ENCODE results near the gene EML4. TPM values are rescaled to one million over a fixed set of nuclear protein-coding genes. Genes with fewer than 3 reads are reported as not detected.
A peak's percentile ranks its signal among the peaks of the same experiment; 100 is the strongest.
"Not testable (repeated sequence)": the region's sequence is repeated elsewhere in the genome, so short reads cannot be mapped to it uniquely, and the experiment has no call there.

Gene EML4
- total RNA-seq, 1 donor from 2014 or later = 37.7 TPM

DNA sequence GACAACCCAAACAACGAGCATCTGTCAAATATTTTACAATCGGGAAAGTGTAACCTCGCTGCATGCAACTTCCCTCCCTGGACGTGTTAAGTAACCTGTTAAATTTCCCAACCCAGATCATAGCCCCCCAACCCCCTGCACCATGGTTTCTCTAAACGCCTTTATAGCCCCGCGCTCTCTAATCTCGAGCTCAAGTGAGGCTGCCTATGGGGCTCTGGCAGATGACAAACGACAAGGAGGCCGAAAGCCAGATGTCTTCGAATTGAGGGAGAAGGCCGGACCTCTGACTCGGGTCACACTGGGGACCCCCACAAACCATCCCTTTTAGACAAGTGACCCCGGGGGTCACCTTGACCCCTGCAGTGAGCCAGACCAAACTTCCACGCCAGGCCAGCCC, 191.3 kb downstream of the EML4 start:
- peak; percentile 32 for DNase-seq

DNA sequence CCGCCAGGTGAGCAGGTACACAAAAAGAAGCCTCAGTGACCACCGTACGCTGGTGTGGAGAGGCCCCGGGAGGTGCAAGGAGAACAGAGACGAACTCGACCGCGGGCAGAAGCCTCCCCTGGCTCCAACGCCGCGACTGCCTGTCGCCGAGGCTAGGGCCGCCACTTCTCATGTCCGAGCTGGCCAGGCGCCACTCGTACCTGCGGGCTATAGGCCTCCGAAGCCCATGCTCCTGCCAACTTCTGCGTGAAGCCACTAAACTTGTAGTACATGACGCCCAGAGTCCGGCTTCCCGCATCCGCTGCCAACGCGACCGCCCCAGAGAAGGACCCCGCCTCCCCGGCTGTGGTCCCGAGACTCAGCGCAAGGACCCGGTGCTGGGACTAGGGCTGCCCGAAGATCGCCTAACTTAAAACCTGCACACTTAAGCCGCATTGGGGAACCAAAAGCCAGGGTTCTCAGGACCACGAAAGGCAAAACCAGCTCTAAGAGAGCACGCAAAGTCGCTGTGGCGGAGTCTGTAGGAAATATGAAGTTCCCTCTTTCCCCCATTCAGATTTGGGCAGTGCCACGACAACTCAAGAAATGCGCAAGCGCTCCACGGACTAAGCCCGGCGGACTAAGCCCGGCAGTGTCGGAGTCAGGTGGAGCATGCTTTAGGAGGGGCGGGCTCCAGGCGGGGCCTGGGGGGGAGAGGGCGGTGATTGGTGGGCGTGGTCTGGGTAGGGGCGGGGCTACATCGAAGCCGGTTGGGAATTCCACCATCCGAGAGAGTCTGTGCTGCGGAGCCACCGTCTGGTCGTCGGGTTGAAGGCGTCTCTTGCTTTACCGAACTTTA, 192.0 kb downstream of the EML4 start, which contains the start of gene COX7A2L:
TSS of gene COX7A2L (minus strand) at position 328 of the 838 bp plus-strand sequence. CDS start at position 272, 56 bp downstream.
- DNase-seq = peak; percentile 99

DNA sequence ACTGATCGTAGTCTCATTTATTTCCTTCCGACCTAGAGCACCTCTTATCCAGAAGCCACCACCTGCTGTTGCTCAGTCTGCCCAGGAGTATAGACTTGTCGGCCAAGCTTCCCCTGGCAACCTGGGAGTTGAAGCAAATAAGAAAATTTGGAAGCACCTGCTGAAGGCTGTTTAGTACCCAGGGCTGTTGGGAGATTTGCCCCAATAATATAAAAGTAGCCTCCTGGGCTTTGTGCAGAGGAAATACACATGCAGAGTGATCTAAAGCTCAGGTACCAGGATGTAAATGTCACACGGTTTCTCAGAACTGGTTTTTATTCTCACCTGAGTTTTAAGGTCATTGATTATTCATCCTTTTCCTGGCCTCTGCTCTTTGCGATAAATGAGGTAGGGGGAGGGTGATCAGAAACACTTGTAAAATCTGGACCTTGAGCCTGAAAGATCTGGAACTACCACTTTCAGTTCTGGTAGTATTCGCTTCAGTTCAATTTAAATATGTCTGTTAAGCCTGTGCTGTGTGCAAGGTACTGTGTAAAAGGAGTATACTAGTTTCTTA, 192.7 kb downstream of the EML4 start:
- no peak for DNase-seq

DNA sequence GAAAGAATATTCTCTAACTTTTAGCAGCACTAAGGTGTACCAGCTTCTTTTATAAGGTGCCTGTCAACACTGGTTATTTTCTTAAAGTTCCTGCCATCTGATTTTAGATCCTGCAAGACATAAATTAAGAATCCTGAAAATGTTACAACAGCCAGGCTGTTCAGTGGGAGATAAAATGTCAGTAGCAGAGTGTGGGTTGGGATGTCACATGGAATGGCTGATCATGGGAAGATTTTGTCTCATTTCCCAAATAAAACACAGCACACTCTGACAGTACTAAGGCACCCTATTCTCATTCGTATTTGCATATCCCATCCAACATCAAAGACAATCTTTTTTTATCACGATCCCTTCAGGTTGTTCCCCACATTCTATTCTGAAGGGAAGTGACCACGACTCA, 194.3 kb downstream of the EML4 start:
- no peak for DNase-seq

DNA sequence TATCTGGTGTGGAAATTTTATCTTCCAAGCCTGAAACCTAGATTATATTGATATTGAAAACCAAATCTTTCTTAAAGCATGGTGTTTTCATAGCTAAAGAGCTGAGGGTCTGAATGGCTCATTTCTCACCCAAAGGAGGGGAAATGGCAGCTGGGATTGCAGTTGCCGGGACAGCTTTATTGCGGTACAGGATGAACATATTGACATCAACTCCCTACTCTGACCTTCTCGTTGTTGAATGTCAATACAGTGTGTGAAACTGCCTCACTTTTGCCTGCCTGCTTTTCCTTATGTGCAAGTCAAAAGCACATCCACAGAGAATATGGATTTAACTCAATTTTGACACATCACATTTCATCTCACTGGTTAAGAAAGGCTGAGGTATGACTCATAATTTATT, 195.5 kb downstream of the EML4 start:
- DNase-seq = no peak

DNA sequence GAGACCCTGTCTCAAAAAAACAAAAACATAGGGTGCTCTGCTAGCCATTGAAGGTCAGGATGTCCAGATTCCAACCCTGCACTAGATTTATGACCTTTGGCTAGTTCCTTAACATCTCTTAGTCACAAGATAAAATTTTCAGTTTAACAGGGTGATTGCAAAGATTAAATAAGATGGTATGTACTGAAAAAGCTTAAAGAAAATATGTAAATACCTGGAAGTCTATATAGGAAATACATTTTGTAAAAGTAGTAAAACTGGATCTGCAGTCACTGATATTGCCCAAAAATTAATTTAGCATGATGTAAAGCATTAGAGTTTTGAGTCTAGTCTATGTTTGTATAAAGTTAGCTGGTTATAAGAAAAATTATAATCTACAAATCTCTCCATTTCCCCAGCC, 197.3 kb downstream of the EML4 start:
- DNase-seq = no peak

DNA sequence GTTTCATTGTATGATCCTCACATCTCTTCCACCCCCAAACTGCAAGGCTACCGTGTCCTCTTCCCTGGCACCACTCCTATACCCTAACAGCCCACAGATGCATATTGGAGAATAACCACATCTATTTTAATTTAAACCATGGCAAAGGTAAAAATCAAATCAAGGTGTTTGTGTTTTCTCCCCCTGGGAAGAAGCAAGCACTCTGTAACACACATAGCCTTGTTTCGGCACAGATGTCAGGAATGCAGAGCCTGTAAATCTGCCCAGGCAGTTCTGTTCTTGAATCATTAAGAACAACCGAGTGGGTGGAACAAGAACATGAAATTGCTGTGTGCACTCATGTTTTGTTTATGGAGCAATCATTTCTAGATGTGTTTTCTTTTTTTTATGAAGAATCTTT, 198.7 kb downstream of the EML4 start:
- DNase-seq = peak; percentile 38

DNA sequence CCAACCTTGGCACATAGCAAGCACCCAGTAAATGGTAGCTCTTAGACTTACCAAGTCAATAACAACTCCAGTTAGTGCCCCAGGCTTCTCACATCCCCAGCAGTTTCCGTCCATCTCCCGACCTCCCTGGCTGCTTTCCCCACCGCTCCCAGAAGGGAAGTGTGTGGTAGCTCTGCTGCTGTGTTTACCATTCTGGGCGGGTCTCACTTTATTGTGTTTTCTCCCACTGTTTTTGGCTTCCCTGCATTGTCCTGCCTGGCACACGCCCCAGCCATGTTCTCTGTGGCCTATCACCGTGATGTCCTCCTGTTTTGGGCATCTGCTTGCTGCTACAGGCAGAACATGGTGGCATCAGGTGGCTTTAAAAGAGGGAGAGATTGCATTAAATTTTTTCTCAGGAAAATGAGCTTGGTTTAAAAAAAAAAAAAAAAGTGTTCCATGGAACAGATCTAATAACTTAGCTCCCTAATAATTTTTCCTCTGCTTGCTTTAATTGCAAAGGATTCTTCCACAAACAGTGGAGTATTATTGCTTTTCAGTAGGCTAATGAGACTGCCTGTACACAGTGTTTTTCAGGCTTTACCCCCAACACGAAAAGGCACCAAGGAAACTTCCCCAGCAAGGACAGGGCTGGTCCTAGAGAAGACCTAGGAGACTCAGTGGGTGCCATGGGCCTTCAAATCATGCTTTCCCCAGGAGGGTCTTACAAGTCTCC, 199.8 kb downstream of the EML4 start:
- DNase-seq = no peak

DNA sequence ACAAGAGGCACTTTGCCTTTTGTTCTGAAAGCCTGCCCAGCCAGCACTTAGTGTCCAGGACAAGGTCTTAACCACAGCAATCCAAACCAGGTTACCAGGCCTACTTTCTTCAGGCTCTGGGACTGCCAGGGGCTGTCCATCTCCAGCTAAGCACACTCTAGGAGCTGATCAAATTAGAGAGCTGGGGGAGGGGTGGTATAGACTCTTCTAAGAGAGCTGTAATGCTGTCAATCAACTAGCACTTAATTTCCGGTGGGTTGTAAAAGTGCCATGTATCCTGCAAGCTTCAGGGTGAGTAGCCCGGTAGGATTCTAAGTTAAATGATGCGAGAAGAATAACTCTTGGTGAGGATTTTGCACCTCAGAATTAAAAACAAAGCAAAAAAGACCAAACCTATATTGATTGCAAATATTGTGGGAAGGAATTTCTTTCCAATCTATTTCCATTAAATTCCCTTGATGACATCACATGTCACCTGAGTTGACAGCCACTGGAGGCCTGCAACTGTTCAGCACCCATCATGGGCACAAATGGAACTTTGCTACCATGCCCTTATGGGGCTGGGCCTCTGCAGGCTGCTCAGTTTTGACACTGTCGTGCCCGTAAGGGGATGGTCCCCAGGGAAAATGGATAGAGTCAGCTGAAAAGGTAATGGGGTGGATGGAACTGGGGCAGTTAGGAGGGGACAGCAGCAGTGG, 200.5 kb downstream of the EML4 start:
- DNase-seq = no peak

DNA sequence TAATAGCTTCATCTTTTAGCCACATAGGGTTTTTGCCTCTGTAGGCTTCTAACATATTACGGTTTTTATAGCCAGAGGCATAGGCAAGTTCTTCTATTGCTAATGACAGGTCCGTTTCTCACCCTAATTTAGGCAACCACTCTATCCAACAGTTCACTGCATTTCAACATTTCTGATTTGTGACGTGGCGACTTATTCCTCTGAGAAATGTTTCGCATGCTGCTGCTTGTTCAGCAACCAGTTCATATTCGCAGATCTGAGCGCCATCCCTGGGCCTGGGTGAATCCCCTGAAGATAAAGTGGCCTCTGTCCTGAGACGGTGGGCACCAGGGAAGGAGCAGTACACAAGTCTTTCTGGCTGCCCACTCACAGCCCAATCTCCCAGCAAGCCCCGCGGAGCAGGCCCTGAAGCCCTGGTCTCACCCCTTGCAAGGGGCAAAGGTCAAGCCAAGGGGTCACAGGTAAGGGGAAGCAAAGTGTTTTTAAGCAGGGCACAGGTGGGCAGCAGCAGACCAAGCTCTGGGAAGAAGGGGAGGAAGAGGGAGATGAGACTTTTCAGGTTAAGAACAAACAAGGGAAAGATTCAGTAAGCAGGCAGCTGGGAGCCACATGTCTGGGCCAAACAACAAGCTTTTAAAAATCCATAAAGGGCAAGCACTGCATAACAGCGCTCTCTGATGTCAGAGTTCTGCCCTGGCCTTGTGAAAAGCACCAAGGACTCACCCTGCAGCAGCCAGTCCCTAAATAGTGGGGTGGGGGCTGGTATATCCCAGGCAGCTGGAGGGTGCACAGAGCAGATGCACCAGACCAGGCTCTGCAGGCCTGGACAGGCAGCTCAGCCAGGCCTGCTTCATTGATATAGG, 202.7 kb downstream of the EML4 start:
- DNase-seq = no peak

DNA sequence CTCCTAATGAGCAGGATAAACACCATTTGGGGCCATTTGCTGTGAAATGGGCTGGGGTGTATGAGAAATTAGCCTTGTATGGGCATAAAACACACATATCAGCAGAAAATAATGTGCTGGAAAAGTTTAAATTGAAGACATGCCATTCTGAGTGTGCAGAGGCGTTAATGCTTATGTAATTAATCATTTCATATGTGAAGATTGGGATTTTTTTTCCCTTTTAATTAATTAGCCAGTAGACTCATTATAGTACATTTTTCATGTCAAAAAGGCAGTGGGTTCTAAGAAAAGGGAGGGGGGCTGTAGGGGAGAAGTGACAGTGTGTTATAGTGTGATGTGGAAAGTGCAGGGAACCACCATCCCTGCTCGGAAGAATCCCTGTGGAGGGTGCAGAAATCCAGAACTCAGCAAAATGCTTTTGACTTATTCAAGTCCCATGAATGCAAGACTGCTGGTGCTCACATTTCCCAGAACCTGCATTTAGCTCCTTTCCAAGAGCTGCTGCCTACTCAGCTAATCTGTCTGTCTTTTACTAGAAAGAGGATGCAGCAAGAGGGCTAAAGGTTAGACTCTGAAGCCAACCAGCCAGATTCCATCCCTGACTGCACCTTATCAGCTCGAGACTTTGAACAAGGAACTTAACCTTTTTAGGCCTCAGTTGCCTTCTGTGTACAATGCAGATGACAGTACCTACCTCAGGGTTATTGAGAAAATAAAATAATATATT, 203.5 kb downstream of the EML4 start:
- no peak for DNase-seq

DNA sequence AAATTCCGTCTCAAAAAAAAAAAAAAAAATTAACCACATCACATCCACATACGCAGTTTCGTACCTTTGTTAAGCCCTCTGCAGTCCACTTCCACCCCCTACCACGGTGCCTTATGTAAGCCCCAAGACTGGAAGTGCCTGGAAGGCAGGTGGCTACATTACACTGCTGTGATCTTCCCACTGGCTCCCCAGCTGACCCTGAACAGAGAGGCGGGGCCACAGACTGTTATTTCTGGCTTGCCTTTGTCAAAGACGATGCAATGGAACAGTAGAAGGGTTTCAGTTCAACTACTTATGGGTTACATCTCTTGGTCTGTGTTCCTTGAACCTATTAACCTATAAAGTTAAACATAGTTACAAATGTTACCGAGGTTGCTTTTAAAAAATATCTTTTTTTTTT, 207.6 kb downstream of the EML4 start:
- no peak for DNase-seq

DNA sequence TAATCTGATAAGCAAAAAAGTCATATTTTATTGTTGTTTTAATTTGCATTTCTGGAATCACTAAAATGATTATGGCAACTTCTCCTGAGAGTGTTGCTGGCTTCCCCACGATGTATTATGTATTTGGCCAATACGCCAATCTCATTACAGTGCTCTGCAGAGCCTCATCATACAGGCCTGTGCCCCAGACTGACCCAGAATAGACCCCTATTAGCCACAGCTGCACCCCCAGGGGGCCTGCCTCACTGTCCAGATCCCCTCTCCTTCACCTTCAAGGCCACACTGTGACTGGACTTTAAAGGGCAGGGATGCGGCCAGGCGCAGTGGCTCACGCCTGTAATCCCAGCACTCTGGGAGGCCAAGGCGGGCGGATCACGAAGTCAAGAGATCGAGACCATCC, 209.3 kb downstream of the EML4 start:
- no peak for DNase-seq

DNA sequence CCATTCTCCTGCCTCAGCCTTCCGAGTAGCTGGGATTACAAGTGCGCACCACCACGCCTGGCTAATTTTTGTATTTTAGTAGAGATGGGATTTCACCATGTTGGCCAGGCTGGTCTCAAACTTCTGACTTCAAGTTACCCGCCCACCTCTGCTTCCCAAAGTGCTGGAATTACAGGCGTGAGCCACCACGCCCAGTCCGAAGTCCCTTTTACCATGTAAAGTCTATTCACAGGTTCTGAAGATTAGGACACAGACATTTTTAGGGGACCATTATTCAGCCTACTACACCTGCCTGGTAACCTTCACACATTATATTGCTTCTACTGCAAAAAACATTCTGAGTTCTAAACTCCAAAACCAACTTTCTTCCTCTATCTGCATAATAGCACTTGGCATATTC, 210.9 kb downstream of the EML4 start:
- not testable (repeated sequence) for DNase-seq

DNA sequence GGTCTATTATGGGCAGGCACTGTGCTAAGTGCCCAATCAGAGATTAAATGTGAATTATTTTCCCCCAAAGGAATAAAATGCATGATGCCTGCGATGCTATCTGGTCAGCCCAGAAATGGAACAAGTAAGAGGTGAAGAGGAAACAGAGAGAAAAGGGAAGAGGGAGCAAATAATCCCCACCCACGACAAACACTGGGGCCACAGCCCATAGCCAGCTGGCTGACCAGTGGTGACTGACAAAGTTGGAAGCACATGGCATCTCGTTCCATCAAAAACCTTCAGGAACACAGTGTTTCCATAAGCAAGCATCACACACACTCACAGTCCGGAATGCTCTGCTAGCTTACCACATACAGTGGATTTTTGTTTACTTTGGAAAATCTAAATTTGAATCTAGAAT, 213.0 kb downstream of the EML4 start:
- DNase-seq = no peak

Other genes with a start within 250 kb of the EML4 start
- 121 TPM for gene PKDCC, start 121.3 kb upstream of the EML4 start, total RNA-seq
- gene COX7A2L, start 191.9 kb downstream of the EML4 start, total RNA-seq = 184 TPM